ENCODE results near the gene PRRX1.
A peak's percentile ranks its signal among the peaks of the same experiment; 100 is the strongest.

Gene PRRX1

GRCh38 chr1:170664828-170665612 lies 1.1 kb downstream of the PRRX1 start:
- peak in 2 of 4 experiments; percentile 9 to 13 for DNase-seq

- peak in 1 of 4 experiments; percentile 2 for DNase-seq
Observed at GRCh38 chr1:170665629-170666028, 1.7 kb downstream of the PRRX1 start.

GRCh38 chr1:170666541-170667254 lies 2.8 kb downstream of the PRRX1 start:
- DNase-seq, result peak in 1 of 4 experiments; percentile 1

- DNase-seq, result peak in 3 of 4 experiments; percentile 4 to 21 (median 14)
Observed at GRCh38 chr1:170668209-170669106, 4.5 kb downstream of the PRRX1 start.

GRCh38 chr1:170669107-170669445 lies 5.1 kb downstream of the PRRX1 start:
- DNase-seq, result no peak

- no peak for DNase-seq
Observed at GRCh38 chr1:170669586-170670530, 5.9 kb downstream of the PRRX1 start.

GRCh38 chr1:170670802-170671628 lies 7.1 kb downstream of the PRRX1 start:
- DNase-seq, result peak; percentile 6 to 56 (median 21)

GRCh38 chr1:170671629-170671963 lies 7.7 kb downstream of the PRRX1 start:
- no peak for DNase-seq

- no peak for DNase-seq
Observed at GRCh38 chr1:170672316-170672715, 8.4 kb downstream of the PRRX1 start.

GRCh38 chr1:170674239-170674638 lies 10.3 kb downstream of the PRRX1 start:
- no peak for DNase-seq

GRCh38 chr1:170674986-170675385 lies 11.1 kb downstream of the PRRX1 start:
- no peak for DNase-seq

- DNase-seq, result no peak
Observed at GRCh38 chr1:170675865-170676264, 11.9 kb downstream of the PRRX1 start.

- DNase-seq, result no peak
Observed at GRCh38 chr1:170676628-170677027, 12.7 kb downstream of the PRRX1 start.

GRCh38 chr1:170678027-170678600 lies 14.2 kb downstream of the PRRX1 start:
- no peak for DNase-seq

- DNase-seq, result no peak
Observed at GRCh38 chr1:170680428-170680827, 16.5 kb downstream of the PRRX1 start.

- DNase-seq, result no peak
Observed at GRCh38 chr1:170682169-170682568, 18.2 kb downstream of the PRRX1 start.

- no peak for DNase-seq
Observed at GRCh38 chr1:170682809-170683208, 18.9 kb downstream of the PRRX1 start.

GRCh38 chr1:170685166-170685565 lies 21.2 kb downstream of the PRRX1 start:
- DNase-seq, result no peak

- no peak for DNase-seq
Observed at GRCh38 chr1:170686291-170686690, 22.4 kb downstream of the PRRX1 start.

GRCh38 chr1:170687621-170688020 lies 23.7 kb downstream of the PRRX1 start:
- DNase-seq, result no peak

- DNase-seq, result no peak
Observed at GRCh38 chr1:170691258-170691657, 27.3 kb downstream of the PRRX1 start.
